Gastroesophageal sphincter (tissue), 3 donors: ENCODE results near the gene DIPK1A.

Experiments
- POLR2AphosphoS5 ChIP-seq: sonication (generic); formaldehyde crosslinking; IDR thresholded peaks from one replicate; pipeline ENCODE4 v1.6.1; 2017; ENCODE audit warnings: antibody characterized with exemption
- TF ChIP-seq, protein P1 (sequence below), 4 experiments: fragments of 200-600 bp in 2 of 4; fragments of 450-650 bp in 2 of 4; sonication (generic) in 1 of 4; IDR thresholded peaks; one replicate each; pipeline ENCODE4 v1.5.1; 2017 to 2019; ENCODE audit warnings: antibody characterized with exemption in 4 of 4, mild to moderate bottlenecking in 2 of 4, moderate library complexity in 2 of 4

- TF ChIP-seq POLR2AphosphoS5, result no peak
- TF ChIP-seq, protein P1, sequence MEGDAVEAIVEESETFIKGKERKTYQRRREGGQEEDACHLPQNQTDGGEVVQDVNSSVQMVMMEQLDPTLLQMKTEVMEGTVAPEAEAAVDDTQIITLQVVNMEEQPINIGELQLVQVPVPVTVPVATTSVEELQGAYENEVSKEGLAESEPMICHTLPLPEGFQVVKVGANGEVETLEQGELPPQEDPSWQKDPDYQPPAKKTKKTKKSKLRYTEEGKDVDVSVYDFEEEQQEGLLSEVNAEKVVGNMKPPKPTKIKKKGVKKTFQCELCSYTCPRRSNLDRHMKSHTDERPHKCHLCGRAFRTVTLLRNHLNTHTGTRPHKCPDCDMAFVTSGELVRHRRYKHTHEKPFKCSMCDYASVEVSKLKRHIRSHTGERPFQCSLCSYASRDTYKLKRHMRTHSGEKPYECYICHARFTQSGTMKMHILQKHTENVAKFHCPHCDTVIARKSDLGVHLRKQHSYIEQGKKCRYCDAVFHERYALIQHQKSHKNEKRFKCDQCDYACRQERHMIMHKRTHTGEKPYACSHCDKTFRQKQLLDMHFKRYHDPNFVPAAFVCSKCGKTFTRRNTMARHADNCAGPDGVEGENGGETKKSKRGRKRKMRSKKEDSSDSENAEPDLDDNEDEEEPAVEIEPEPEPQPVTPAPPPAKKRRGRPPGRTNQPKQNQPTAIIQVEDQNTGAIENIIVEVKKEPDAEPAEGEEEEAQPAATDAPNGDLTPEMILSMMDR (IDR thresholded peaks at IDR 0.05), result no peak
Measured at GRCh38 chr1:92989936-92990583, 28.8 kb upstream of the DIPK1A start.
